Activated naive CD8-positive, alpha-beta T cell treated with anti-CD3 and anti-CD28 coated beads, Interleukin-2, amount 50 U/mL, for 16 hours (primary cell): Measurements from ENCODE around the gene ETS1.
A peak's percentile ranks its signal among the peaks of the same experiment; 100 is the strongest.

ENCODE experiments used
- DNase-seq: peaks from one replicate; pipeline ENCODE4 v3.0.0-alpha.2; 2020; ENCODE audit warnings: low read depth, low spot score

ETS1 gene

DNA sequence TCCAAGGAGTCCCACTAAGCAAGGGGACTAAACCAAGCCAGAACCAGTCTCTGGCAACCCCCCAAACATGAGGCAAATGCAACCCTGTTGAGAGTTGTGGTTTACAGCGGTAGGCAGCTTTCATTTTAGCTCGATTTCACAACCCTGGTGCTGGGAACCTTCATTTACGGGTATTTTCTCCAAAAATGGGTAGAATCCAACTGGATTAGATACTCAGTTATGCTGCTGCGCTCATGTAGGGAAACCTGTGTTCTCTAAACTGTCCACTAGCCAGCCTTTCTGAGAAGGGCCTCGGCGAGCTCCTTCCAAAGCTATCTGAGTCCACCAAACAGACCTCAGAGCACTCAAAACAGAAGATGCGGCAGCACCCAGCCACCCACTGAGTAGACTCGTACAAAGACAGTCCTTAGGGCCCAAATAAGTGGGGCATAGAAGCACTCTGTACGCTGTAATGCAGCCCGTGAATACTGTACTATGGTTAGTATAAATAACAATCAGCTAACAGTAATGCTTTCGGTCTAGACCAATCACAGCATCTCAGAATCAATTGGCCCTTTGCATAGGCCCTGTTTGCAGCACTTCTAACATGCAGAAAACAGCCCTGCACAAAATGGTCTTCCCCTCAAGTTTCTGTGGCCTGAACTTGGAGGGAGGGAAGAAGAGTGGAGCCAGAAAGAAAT lies 104.7 kb downstream of the ETS1 start:
- DNase-seq, result no peak

DNA sequence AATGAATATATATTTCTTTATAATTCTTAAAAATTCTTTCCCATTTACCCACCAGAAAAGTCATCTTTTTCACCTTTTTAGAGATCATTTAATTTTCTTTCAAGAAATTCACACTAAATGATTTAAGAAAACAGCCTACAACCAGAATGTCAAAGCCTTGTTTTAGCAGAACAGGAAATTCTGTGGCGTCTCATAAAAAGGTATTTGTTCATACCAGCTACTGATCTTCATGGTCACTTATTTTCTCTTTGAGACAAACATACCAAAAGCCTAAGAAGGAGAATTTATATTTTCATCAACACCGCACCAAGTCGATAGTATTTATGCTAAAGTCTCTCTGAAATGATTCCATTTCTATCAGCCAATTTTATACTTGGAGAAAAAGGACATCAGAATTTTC lies 105.3 kb downstream of the ETS1 start:
- no peak for DNase-seq

DNA sequence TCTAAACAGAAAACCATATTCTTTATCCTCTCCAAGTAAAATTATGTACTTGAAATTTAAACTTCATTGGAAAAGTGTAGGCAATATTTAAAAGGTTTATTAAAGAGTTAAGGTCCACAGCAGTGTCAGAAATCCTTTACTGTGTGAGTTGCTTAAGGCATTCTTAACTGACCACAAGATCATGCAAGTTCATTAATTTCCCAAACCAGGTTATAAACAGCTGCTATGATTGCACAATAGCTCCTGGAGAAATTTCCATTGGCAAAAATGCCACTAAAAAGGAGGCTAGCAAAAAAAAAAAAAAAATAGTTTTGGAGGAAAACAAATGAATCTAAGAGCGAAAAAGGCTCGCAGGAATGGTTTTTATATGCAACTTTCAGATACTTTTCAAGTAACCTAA lies 106.2 kb downstream of the ETS1 start:
- no peak for DNase-seq

DNA sequence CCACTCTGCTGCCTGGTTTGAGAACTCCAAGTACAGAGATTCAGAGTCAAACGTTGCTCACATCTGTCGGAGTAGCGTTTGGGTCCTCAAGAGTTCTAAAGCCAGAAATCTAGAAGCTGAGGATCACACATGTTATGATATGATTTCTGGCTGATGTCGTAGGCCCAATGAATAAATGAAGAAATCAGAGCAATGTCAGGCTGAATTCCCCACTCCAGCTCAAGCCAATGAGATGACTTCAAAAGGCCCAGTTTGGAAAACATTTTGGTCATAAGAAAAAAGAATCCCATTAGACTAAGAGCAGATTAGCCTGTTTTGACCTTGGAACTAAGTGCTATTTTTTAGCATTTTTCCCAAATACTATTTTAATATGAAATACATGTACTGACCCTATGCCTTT lies 106.7 kb downstream of the ETS1 start:
- no peak for DNase-seq

DNA sequence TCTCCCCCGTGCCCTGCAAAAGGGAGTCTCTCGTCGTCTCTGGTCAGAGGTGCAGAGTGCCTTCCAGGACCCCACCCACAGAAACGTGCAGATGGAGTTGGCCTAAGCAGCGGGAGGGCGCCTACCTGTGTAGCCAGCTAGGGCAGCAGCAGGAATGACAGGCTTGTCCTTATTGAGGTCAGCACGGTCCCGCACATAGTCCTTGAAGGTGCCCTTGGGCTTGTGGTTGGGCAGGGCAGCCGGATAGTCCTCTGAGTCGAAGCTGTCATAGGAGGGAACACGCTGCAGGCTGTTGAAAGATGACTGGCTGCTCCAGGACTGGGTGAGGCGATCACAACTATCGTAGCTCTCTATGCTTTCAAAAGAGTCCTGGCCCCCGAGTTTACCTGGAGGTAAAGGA lies 107.3 kb downstream of the ETS1 start:
- no peak for DNase-seq

DNA sequence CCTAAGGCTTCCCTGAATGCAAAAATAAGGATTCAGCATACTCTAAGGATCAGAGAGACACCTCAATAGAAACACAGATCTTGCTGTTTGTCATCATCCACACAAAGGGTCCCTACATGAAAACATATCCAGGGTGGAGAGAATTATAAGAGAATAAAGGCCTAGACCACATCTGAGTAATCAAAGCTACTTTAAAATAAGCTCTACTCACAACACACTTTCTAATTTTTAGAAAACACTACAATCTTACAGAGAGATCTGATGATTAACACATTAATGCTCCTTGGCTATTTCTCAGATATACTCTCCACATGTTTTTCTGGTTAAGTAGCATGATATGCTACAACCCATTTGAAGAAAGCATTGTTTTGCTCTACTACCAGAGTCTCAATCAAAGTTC lies 108.2 kb downstream of the ETS1 start:
- DNase-seq, result no peak

DNA sequence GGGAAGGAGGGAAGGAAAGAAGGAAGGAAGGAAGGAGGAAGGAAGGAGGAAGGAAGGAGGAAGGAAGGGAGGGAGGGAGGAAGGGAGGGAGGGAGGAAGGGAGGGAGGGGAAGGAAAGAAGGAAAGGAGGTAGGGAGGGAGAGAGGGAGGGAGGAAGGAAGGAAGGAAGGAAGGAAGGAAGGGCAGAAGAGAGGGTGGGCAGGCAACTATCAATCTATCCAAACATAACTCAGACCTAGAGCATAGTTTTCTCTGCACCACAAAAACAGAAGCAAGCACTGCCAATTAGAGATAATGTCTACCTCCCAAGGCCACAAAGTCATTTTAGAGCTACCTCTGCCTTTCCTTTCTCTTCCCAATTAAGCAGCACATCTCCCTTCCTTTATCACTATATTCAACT lies 109.1 kb downstream of the ETS1 start:
- DNase-seq, result no peak

DNA sequence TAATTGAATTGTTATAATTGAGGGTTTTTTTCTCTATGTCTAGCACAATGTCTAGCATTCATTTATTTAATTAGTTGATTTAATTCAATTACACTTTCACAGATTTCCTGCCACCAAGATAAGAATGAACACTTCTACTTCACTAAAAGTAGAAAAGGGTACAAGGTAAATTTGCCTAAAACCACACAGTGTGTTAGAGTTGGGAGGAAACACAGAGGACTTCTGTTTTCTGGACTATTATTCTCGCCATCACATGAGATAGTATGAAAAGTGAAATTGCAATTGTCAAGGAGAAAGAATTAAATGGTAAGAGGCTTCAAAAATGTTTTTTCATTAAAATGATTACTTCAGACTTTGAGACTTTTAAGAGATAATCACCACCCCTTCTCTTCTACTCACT lies 109.5 kb downstream of the ETS1 start:
- no peak for DNase-seq

DNA sequence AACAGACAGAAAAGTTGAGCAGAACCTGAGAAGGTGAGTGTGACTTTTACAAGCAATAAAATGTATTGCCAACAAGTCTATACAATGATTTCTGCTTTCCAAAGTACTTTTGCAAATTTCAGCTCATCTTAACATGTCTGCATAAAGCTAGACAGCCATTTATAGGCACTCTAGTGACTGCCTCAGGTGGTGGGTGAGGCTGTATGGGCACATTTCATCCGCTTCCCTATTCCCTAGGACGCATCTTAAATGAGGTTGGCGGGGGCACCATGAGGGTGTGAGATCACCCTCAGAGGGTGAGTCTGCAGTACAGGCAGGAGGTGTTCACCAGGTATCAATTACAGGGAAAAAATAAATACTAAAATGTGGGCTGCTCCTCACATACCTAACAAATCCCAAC lies 110.1 kb downstream of the ETS1 start:
- no peak for DNase-seq

DNA sequence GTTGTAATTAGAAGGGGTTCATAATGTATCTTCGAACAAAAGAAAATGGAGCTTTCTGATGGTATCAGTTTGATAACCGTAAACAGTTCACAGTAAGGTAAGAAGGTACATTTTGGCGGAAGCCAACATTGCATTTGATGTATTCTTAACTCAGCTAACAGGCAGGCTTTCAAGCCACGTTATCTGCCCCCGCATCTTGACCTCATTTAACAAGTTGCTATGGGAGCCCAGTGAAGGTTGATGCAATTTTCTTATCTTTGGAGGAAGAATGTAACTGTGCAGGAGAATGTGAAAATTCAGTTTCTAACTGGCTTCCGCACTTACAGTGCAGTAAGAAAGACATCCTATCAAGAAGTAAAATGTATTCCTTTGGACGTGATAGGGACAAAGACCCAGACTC lies 110.6 kb downstream of the ETS1 start:
- no peak for DNase-seq

DNA sequence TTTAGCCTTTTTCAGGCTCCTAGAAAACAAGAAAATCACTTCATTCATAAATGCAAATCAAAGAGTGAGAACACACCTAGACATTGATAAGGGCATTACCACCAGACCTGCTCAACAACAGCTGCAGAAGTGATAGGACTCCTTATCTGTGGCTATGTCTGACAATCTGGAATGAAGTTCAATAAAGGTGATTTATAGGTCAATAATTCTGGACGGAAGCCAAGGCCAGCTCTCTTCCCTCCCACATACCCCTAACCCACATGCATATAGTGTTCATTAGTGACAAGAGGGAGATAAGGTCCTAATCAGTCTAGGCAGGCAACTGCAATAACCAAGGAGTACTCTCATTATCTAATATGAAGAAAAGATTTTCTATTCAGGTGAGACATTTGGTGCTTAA lies 111.3 kb downstream of the ETS1 start:
- DNase-seq, result no peak

DNA sequence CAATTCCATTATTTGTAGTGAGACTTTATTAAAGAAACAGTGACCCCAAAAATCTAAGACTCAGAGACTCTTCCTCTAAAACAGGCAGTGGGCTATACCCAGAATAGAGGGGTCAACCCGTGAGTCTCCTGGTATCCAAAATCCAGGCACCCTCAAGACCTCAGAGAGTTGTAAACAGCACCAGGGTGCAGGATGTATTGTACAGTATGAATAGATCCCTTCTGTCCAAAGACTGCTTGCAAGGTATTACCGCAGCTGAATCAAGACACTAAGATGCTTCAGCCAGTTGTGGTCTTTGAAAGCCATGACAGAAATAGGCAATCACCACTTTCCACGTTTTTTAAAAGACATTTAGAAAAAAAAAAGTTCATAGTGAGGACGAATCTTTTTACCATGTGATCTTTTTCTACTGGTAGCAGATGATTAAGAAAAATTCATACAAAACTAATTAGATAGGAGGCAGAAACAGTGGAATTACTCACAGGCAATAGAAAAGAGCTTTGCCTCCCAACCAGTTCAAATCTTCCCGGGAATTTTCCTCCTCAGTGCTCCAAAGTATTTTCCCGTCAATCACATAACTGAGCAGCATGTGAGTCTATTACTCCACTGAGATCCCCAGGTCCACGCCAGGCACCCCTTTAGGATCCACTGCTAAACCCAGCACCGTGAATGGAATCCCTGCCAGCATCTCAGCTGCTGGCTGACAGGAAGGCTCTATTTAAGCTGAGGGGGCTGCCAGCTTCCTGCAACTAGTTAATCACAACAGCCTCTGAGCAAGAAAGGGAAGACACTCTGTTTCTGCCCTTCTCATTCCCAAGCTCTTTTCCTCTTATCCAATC lies 113.1 kb downstream of the ETS1 start:
- DNase-seq, result no peak

DNA sequence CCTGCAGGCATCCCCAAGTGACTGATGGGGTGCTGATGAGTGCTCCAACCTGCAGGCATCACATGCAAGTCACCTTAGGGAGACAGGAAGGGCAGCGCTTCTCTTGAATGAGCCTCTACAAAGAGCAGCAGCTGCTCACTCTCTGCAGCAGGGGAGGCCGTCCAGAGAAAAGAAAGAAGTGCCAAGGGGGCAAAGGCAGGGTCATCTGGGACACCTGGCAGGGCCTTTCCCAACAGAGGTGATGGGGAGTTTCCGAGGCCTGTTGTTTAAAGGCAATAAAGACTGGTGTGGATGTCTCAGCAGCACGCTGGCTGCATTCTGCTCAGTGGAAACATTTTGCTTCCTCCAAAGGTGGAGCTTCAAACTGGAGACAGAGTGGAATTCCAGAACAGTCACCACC lies 113.7 kb downstream of the ETS1 start:
- DNase-seq, result no peak

DNA sequence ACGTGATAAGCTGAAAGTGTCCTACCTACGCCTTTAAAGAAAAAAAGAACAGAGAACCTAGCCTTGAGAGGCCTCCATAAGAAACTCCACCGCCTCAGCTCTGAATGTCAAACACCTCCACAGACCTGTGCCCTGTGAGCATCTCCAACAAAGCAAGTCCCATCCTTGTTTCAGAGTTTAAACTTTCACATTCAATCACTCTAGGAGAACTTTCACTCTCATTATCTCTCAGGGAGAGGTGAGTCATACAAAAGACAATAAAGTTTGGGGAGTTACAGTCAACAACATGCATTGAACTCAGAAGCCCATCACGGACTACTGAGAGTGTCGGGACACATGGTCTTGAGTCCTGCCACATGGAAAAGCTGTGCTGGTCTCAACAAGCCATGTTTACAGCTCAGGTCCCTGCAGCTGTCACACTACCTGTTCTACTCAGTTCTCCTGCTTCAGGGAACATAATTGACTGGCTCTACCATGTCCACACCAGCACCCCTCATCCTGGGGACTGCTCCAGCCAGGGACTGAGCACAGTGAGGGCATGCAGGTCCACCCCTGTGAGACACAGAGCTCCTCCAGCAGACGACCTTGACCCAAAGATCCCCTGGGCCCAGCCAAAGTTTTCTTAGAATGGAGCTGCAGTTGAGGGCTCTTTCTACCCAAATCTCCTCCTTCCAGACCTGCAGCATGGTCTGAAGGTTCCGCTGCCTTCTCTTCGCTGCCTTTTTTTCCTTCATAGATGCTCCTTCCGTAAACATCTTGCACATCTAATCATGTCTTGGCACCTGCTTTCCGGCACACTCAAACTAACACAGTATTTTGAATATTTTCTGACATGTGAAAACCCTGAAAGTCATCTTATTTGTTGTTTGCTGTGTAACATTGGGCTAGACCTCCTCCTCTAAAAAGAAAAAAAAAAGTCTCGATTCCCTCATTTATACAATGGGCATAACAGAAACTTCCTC lies 114.9 kb downstream of the ETS1 start:
- DNase-seq, result peak; percentile 56

DNA sequence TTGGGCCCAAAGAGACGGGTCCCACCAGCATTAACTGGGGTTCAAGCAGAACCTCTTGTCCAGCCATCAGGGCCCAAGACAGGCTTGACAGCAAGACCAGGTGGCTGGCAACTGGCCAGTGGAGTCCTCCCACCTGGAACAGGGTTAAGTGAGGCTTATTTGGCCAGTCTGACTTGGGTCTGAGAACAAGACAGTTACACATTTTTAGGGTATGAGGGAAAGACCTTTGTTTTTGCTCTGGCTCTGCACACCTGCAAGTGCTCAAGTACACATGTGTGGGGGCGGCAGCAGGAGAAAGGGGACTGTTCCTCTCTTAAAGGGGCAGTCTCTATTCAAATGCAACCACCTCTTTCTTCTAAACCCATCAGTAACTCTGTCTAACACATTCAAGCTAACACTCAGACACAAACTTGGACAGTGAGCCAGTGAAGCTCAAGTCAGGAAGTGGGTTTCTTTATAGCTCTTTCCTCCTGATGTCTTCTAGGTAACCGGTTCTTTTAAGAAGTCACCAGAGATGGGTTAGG lies 116.2 kb downstream of the ETS1 start:
- no peak for DNase-seq

DNA sequence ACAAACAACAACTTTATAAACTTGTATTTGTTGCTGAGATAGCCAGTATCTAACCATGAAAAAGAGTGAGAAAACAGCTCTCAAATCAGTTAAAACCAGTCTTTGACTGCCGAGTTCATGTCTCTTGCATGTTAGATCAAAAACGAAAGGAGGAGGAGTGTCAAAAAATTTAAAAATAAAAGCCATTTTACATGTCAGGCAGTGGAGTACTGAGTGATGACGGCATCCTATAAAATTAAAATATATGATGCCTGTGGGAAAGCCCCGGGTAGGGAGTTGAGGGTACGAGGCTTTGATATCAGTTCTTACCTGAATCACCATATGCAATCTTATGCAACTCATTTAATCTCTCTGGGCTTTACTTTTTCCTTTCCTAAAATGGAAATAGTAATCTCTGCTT lies 117.3 kb downstream of the ETS1 start:
- DNase-seq, result no peak

DNA sequence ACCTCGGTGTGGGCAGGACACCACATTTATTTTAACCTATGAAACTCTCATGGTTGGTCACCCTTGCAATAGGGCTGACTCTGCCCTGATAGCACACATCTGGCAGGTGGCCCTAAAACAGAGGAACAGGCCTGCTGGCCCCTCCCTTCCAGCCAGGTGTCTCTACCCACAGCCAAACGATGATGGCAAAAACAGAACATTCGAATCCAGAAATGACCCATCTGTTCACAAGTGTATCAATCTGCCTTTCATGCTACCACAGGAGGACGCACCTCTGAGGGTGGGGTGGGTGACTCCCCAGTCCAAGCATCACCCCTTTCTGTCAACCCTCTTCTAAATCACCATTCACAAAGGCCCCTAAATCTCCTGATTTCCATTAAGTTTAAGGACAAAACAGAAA lies 118.1 kb downstream of the ETS1 start:
- no peak for DNase-seq

DNA sequence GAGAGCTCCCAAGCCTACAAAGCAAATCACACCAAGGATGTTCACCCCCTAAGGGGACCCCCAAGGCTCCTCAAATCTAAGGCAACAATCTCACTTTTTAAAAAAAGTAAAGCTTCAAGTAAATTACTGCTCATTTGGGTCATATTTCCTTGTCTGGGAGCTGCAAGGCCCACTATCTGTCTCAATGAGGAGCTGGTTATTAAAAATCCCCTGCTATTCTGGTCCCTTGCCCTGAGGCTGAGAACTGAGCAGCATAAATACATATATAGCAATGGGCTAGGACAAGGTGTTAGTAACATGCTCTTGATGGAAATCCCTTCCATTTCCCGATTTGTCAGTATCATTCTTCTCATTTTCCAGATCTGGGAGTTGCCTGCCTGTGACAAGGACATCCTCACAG lies 119.2 kb downstream of the ETS1 start:
- no peak for DNase-seq

DNA sequence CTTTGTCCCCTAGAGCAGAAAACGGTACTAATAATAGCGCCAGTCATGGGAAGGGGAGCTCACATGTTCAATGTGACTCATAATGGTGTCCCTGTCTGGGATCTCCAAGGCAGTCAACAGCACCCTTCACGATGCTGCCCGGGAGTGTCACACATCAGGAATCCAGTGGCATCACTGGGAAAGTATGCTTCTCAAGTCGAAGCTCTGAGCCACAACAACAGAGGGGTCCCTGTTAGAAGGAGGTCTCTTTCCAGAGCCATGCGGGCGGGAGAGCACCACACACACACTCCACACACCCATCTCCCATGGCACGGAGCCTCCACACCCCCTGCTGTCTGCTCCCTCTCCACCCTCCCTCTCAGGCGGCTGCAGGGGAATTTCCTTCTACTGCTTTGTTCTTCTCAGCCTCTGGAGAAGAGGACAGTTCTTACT lies 119.7 kb downstream of the ETS1 start:
- no peak for DNase-seq

DNA sequence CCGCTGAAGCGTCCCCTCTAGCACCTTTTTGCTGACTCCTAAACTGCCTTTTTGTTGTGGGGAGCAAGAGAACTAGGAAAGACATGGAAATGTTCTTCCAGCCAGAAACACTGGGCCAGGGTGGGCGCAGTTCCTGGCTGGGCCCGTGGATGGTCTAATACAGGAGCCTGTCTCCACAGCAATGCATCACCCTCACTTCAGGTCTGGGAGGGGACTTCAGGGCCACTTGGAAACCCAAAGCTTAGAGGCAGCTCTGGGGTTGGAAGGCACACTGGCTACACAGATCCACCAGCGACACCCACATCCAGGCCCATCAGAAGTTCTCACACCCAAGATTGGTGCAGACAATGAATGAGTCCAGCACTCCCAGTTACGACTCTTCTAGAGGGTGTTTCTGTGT lies 120.3 kb downstream of the ETS1 start:
- no peak for DNase-seq

DNA sequence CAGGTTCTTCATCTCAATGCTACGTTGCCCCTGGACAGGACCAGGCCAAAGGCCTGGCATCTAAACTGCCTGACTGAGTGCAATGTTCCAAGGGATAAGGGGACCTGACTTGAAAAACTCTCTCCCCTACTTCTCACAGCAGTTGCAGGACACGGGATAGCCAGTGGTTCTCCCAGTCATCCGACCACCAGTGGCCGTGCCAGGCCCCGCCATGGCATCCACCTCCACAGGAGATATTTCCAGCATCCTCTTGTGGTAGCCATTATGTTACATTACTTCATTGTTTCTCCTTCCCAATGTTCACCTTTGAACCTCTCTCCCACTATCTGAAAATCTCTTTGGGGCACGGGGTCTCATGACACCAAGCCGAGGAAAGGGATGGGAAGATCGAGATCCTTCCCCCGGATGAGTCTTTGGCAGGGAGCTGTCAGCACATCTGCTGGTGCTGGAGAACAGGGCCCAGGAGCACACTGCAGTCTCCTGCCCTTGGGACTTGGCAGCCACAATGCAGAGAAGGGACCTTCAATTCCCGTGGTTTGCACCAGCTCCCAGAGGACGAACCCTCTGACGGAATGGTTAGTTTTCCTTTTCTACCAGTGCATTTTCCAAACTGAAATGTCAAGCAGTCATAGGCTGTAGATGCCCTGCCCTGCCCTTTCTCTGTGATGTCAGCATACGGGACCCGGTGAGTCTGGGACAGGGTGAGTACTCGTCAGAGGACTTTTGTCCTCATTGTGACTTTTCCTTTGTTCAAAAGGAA lies 121.2 kb downstream of the ETS1 start:
- no peak for DNase-seq
